Stimulated activated CD4-positive, alpha-beta T cell treated with anti-CD3 and anti-CD28 coated beads, TNF-alpha, amount 100 ng/mL, for 24 hours (primary cell): ENCODE measurements around the gene FBLN5.

Source experiments
- DNase-seq, 3 experiments: peaks; one replicate each; pipeline ENCODE4 v3.0.0-alpha.2; 2020; ENCODE audit warnings: low read depth in 3 of 3

The FBLN5 gene

DNA sequence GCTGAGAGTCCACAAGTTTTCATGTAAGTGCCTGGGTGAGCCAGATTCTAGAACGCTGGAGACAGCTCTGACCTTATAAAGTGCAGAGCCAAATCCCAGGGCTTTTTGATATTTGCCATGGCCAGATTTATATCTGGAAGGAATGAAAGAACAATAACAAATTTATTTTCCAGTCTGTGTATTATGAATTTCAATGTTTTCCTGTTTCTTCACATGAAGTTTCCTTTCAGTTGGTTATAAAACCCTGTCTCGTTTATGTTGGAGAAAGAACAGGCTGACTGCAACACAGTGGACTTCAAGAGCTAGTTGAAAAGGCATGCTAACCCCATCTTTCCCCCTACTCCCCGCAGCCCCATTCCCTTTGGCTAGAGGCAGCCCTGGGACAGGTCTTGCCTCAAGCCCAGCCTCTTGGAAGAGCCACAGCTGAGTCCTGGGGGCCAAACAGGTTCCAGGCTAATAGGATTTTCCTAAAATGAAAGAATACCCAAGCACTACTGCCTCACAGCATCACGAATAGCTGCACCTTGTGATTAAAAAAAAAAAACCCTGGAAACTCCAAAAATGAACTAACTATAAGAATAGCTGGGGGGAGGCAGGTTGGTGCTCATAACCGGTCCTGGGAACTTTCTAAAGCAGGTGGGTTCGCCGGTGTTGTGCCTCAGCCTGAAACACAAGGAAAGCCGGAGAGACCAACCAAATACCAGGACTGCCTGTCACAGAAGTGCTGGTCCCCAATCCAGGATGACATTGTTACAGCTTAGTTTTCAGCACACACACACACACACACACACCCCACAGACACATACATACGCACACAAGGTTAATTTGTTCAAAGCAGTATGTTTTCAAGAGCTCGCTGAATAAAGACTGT, 1.5 kb downstream of the FBLN5 start:
- no peak for DNase-seq

DNA sequence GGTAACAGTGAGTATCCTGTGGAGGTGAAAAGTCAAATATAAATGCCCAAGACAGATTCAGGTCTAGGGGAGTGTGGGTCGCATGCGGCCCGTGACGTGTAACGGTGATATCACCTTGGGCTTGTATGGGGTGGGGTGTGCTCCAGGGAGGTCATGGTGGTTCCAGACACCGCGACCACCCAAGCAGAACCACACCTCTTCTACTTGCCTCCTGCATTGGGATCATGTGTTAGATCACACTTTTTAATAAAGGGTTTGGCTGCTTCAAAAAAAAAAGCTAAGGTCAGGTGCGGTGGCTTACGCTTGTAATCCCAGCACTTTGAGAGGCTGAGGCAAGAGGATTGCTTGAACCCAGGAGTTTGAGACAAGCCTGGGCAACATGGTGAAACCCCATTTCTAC, 4.5 kb downstream of the FBLN5 start:
- DNase-seq, result no peak

- no peak for DNase-seq
Observed at GRCh38 chr14:91942128-91942527, 5.4 kb downstream of the FBLN5 start.

DNA sequence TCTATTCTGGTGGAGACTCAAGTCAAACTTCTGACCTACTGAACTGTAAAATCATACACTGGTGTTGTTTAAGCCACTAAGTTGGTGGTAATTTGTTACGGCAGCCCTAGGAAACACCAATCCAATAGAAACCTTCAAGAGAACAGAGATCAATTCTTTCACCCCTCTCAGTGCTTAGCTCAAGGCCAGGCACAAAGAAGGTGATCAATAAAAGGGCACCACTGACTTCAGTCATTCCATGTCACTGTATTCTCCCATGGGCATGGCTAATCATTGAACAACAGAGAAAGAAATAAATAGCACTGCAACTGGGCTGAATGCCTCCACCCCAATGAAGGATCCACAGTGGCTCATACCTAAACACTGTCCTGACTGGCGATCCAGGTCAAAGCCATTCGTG, 7.3 kb downstream of the FBLN5 start:
- DNase-seq, result no peak

GRCh38 chr14:91935586-91935985, 11.9 kb downstream of the FBLN5 start:
- no peak for DNase-seq

DNA sequence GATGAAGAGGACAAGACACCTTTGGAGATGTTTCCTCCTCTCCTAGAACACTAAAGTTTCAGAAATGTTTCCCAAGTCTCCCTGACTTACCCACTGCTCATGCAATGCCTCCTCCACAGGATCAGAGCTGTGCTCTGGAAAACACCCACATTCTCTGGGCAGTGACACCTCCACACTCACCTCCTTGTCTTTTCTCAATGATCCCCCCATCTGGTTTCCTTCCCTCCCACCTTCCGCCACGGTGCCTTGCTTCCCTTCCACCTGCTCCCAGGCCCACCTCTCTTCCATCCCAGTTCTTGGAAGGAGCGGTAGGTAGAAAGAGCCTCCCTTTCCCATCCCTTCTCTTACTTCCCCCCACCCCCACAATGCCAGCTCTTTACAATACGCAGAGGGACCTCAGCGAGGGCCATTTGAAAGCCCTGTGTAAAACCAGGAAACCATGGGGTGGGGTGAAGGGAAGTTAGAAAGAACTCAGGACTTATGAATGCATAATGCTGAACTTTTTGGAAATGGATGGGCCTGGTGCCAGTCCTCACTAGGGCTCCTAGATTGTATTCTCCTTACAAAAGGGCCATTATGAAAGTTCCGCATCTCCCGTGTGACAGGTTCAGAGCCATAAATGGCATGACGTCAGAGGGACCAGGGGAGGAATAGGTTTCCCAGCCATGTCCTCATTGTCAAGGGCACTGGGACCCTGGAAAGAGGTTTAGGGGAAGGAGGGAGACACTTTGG, 12.8 kb downstream of the FBLN5 start:
- no peak for DNase-seq

- no peak for DNase-seq
Observed at GRCh38 chr14:91931478-91932088, 15.9 kb downstream of the FBLN5 start.

DNA sequence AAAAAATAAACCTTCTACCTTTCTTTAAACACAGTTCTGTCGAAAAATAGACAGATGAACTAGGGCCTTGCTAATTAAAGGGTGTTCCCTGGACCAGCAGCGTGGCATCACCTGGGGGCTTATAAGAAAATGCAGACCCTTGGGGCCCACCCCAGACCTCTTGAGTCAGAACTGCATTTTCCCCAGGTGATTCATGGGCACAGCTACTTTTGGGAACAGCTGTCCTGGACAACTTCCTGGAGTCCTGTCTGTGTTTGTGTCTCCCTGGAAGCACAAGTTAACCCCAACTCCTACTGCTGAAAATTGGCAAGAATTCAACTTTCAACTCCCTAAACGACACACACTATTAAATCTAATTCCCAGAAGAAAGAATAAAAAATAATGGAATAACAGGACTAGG, 17.8 kb downstream of the FBLN5 start:
- no peak for DNase-seq

- no peak for DNase-seq
Observed at GRCh38 chr14:91927800-91928199, 19.7 kb downstream of the FBLN5 start.

DNA sequence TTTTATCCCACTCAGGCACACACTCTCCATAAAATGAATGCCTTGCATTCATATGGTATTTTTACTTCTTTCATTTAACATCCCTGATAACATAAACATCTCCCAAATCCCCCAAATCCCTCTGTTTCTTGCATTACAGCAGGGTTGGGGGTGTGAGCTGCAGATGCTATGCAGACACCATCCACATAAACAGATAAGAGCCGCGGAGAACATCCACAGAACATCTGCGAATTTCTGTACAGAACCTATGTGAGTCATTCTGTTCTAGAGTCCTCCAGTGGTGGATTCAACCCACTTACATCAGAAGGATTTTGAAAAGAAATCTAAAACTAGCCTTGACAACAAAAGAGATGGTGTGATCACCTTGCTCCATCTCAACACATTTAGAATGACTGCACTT, 20.3 kb downstream of the FBLN5 start:
- DNase-seq, result no peak

GRCh38 chr14:91926131-91926890, 21.2 kb downstream of the FBLN5 start:
- DNase-seq, result no peak

DNA sequence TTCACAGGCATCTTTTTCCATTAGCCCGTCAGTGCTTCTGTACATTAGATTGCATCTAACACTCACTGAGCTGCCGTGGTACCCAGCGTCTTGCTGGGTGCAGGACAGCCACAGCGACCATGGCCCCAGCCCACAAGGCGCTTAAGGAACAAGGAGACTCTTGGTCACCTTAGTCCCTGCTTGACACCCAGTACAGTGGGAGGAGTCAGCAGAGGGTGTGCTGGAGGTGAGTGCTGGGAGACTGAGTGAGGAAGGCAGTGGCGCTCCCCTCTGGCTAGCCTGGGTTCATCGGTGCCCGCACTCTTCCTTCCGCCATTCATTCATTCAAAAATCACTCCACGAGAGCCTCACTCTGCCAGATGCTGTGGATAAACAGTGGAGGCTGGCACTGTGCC, 21.8 kb downstream of the FBLN5 start:
- no peak for DNase-seq

DNA sequence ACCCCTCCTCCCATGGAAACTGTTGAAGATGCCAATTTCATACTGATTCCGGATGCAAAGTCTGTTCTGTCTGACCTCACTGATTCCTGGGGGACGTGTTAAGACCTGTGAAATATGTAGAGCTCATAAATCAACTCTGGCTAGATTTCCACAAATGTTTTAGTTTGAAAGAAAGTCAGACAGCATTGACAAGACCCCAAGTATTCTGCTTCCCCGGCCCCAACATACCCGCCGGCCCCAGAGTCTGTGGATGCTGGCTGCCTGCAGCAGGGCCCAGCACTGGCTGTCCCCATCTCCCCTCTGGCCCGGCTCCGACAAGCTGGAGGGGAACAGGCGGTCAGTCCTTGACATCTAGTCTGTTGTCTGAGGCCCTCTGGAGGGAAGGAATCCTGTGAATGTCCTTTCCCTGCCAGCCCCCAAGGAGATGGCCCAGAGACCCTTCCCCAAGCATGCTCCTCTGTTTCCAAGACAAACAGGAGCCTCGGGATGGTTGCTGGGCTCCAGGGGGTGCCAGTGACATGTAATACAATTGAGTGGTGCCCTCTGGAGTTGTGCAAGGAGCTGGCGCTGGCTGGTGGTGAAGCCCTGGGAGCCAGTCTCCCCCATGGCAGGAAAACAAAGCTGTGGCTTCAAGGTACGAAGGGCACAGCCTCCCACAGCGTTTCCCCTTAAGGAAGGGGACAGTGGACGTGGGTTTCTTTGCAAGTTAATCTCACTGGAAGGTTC, 22.3 kb downstream of the FBLN5 start:
- no peak for DNase-seq

DNA sequence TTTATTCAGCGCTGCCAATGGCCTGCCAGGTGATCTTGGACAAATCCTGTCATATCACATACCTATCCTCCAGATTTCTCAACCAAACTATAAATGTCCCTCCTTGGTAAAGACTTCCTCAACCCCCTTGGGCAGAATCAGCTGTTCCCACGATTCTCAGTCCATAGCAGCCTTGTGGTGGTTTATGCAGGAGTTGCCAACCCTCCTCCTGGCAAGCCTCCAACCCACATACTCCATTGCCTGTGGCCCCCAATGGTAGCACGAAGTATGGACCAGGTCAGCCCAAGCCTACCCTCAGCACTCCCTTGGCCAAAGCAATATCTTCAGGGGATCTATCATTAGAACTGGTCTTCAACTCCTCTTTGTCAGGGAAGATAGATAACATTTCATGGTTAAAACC, 27.0 kb downstream of the FBLN5 start:
- DNase-seq, result no peak

DNA sequence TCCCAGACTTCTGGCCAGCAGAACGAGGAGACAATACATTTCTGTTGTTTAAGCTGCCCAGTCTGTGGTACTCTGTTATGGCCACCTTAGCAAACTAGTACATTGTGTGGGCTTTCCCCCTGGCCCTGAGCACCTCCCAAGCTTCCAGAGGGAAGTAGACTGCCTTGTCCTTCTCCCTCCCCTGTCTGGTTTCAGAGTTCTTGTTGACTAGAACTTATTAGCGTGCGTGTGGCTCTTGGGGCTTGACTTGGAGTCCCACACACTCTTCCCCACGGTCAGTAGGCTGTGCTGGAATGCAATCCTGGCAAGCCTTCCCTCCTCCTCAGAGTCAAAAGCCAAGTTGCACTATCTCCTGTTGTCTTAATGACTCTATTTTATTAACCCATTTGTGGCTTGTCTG, 27.7 kb downstream of the FBLN5 start:
- DNase-seq, result no peak

- no peak for DNase-seq
Observed at GRCh38 chr14:91918186-91918883, 29.2 kb downstream of the FBLN5 start.

DNA sequence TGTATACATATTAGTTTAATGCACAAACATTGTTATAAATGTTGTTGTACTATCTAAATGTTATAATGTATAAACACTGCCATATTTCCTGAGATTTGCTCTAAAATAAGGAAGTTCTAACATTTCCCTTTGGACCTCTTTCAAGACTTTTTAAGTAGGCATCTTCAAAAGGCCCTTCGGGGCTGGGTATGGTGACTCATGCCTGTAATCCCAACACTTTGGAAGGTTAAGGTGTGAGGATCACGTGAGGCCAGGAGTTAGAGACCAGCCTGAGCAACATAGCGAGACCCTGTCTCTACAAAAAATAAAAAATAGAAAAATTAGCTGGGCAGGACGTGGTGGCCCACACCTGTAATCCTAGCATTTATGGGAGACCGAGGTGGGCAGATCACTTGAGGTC, 35.5 kb downstream of the FBLN5 start:
- DNase-seq, result no peak

DNA sequence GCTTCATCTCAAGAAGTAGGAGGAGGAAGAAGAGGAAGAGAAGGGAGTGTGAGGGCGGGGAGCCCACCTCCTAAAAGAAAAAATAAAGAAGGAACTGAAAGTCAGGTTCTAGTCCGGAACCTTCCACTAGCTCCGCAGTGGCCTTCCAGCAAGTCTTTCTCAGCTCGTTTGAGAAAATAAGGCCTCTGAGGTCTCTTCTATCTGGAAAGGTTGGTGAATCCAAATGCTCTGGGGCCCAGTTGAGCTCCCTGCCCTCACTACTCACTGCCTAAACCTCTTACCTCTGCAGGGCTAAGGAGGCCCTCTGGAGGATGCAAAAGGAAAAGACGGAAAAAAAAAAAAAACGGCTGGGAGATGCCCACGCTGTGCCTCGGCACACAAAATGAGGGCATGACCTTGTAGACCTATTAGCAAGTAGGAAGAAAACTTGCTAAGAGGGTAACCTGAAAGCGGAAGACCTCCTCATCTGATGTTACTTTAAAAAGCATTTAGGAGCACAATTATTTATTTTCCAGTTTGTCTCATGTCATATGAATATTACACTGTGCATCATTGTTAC, 35.9 kb downstream of the FBLN5 start:
- peak; percentile 6 to 28 (median 16) for DNase-seq

GRCh38 chr14:91910196-91910595, 37.3 kb downstream of the FBLN5 start:
- DNase-seq, result no peak

DNA sequence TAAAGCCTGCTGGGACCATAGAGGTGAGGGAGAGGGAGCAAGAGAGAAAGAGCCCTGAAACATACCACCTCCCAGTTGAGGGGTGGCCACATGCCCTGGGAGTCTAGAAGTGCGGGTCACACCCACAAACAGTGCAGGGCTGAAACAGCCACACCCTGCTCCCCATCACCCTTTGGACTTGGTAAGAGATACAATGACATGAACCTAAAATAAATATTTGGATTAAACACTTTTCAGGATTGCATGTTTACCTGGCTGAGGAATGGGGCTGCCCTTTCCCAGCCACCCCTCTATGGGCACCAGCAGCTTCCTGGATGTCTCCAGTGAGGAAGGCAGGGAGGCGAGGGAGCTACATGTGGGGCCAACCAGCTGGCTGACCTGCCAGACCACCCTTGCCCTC, 41.1 kb downstream of the FBLN5 start:
- no peak for DNase-seq
